ENCODE results near the gene ATG9B. TPM values are rescaled to one million over a fixed set of nuclear protein-coding genes. Genes with fewer than 3 reads are reported as not detected.

ATG9B gene
- total and polyA plus RNA-seq, 9 of the 15 experiments (the other 6 are each of a cell fraction or from before 2014, with no cell fraction given): 0.29 to 8.0 (median 2.1) TPM

GRCh38 chr7:150996376-150997074 lies 27.8 kb downstream of the ATG9B start (continued):
- TF ChIP-seq MAZ (CRISPR knock-in tag; conservative IDR thresholded peaks at IDR 0.05 in 1 of 2, IDR thresholded peaks at IDR 0.05 in 1 of 2): peak in 1 of 2 experiments; percentile 35; a peak in 1 of 4 replicates
- no peak for TF ChIP-seq PHB (CRISPR knock-in tag; IDR thresholded peaks at IDR 0.05)
- 0 out of 2 replicates have a peak, but pooled peaks have one; percentile 40 for TF ChIP-seq ELF2 (CRISPR knock-in tag; IDR thresholded peaks at IDR 0.05)
- TF ChIP-seq PHF20 (IDR thresholded peaks at IDR 0.05; ENCODE audit: partially characterized antibody): peak; percentile 46
- TF ChIP-seq DEAF1 (CRISPR knock-in tag; IDR thresholded peaks at IDR 0.05): no peak
- TF ChIP-seq CHCHD3 (CRISPR knock-in tag; IDR thresholded peaks at IDR 0.05): no peak
- peak; percentile 58 for TF ChIP-seq RBBP5 (IDR thresholded peaks at IDR 0.05; ENCODE audit: borderline replicate concordance, insufficient read depth, low read length, poor library complexity, severe bottlenecking)
- TF ChIP-seq MCM3 (IDR thresholded peaks at IDR 0.05): no peak
- peak; percentile 48; the same call in 1 of the 2 replicates for TF ChIP-seq CXXC5 (CRISPR knock-in tag; IDR thresholded peaks at IDR 0.05)
- TF ChIP-seq HDAC1 (IDR thresholded peaks at IDR 0.05): peak in 1 of 2 experiments; percentile 47; a peak in 1 of 4 replicates
- TF ChIP-seq ZNF507 (tag; conservative IDR thresholded peaks at IDR 0.05): no peak
- TF ChIP-seq ELK3 (CRISPR knock-in tag; IDR thresholded peaks at IDR 0.05): no peak
- no peak for TF ChIP-seq NR4A1 (CRISPR knock-in tag; IDR thresholded peaks at IDR 0.05)
- TF ChIP-seq NR4A1 (tag; IDR thresholded peaks at IDR 0.05): no peak
- TF ChIP-seq ZNF77 (CRISPR knock-in tag; IDR thresholded peaks at IDR 0.05): no peak
- TF ChIP-seq ZNF707 (CRISPR knock-in tag; conservative IDR thresholded peaks at IDR 0.05): no peak
- peak; percentile 10 for TF ChIP-seq HMGN3 (IDR thresholded peaks at IDR 0.05; ENCODE audit: borderline replicate concordance, extremely low read depth, insufficient read length, low read depth, low read length)
- no peak for TF ChIP-seq SRSF7 (optimal IDR thresholded peaks at IDR 0.05; ENCODE audit: low read depth, low read length)
- TF ChIP-seq ZBTB2 (IDR thresholded peaks at IDR 0.05): no peak
- TF ChIP-seq ETV5 (CRISPR knock-in tag; IDR thresholded peaks at IDR 0.05; ENCODE audit: low read depth): peak; percentile 54; the same call in 1 of the 2 replicates
- TF ChIP-seq ATF3 (IDR thresholded peaks at IDR 0.05): peak; percentile 41
- no peak for TF ChIP-seq ATF3 (CRISPR knock-in tag; conservative IDR thresholded peaks at IDR 0.05)
- TF ChIP-seq ZSCAN32 (CRISPR knock-in tag; IDR thresholded peaks at IDR 0.05): no peak
- TF ChIP-seq CEBPB (tag; IDR thresholded peaks at IDR 0.05): peak; percentile 47
- TF ChIP-seq PHF8 (IDR thresholded peaks at IDR 0.05; ENCODE audit: borderline replicate concordance, low read length): peak; percentile 45; the same call in 1 of the 2 replicates
